Cerebellar nuclear complex (tissue), 1 donor: ENCODE measurements around the gene SLC17A8.

Source experiments
- DNase-seq, 2 experiments: peaks; one replicate each; lab custom pipeline; 2025; lab: John Stamatoyannopoulos, UW

SLC17A8 gene

GRCh38 chr12:100371146-100371545 lies 14.3 kb downstream of the SLC17A8 start:
- DNase-seq = no peak

- no peak for DNase-seq
Observed at GRCh38 chr12:100372853-100373640, 16.2 kb downstream of the SLC17A8 start.

DNA sequence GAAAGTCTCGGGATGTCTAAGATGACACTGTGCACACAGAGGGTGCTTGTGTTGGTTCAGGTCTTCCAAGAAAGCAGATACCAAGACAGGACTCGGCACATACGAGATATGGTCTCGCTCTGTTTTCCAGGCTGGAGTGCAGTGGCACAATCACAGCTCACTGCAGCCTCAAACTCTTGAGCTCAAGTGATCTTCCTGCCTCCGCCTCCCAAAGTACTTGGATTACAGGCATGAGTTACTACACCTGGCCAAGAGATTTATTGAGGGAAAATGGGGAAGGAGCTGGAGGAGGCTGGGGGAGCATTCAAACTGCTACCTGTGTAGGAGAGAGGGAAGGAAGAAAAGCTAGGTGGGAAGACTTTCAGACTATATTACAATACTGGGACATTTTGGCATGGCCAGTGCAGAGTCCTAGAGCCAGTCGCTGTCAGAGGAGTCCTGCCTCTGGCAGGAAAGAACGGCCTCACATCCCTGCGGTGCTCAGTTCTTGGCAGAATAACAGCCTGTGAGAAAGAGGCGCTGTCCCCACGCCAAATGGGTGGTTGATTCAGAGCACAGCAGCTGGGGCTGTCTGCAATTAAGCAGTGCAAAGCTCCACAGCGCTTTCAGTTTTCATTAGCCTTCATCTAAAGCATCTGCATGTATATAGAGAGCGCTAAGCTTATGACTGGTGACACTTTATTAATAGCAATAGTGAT lies 18.3 kb downstream of the SLC17A8 start:
- DNase-seq = no peak

GRCh38 chr12:100376161-100376560 lies 19.3 kb downstream of the SLC17A8 start:
- no peak for DNase-seq

- DNase-seq = no peak
Observed at GRCh38 chr12:100381379-100381778, 24.5 kb downstream of the SLC17A8 start.

DNA sequence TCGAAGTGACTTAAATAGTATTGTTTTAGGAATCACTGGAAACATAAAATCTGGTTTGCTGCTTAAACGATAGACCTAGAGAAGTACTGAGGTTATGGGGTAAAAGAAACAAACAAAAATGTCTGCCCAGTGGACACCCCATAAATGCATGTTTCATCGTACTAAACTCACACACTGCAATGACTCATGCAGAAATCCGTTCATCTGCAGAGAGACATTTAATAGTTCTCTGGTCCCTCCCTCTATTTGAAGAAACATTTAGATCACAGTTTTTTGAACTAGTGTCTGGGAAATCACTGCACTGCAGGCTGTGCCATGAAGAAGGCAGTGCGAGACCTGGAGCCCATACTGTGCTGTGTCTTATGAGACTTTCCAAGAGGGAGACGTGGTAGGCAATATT lies 25.5 kb downstream of the SLC17A8 start:
- no peak for DNase-seq

DNA sequence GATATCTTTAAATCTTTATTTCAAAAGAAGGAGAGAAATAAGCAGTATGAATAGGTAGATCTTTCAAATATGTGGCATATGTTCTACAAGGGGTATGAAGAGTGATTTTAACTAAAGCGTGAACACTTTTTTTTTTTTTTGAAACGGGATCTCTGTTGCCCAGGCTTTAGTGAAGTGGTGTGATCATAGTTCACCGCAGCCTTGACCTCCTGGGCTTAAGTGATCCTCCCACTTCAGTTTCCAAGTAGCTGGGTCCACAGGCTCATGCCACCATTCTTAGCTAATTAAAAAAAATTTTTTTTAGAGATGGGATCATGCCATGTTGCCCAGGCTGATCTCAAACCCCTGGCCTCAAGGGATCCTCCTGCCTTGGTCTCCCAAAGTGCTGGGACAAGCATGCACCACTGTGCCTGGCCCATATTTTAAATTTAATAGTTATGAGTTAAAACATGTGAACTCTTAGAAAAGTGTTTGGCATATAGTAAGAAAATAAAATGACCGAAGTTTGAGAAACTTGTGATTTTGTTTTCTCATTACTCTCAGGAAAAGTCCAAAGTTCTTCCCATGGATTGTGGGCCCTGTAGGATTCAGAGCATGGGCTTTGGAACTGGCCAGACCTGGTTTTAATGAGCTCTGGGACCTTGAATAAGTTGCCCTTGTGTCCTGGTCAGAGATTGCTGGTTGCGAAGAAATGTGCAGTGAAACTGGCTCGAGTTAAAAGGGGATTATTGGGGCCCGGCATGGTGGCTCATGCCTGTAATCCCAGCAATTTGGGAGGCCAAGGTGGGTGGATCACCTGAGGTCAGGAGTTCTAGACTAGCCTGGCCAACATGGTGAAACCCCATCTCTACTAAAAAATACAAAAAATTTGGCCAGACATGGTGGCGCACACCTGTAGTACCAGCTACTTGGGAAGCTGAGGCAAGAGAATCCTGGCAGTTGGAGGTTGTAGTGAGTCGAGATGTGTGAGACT lies 27.0 kb downstream of the SLC17A8 start:
- no peak for DNase-seq

DNA sequence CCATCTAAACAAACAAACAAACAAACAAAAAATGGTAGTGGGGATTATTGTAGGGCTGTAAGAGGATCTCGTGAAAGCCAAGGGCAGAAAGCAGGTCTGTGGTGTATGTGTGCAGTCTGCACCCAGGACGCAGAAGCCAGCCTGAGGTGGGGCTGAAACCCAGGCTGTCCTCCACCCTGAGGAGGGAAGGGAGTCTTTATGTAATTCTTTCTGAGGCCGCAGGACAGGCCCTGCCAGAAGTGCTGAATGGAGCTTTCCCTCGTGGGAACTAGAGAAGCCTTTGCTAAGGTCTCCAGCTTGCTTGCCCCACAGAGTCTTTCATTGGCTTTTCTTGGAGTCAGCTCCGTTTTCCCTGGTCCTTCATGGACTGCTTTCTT lies 27.7 kb downstream of the SLC17A8 start:
- no peak for DNase-seq

DNA sequence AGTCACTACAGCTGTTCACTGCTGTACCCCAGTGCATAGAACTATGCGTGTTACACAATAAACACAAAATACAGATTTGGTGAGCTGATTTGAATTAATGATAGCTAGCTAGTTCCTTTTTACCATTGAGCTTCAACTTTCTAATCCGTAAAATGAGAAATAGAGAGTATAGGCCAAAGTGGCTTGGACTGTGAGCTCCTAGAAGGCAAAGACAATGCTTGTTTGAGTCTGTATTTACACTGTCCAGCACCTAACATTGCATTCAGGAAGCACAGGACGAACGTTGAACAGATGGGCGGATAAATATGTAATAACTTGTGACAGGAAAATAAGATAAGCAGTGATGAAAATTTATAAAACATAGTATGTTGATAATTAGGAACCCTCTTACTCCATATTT lies 31.5 kb downstream of the SLC17A8 start:
- no peak for DNase-seq

GRCh38 chr12:100391856-100392255 lies 35.0 kb downstream of the SLC17A8 start:
- DNase-seq = no peak

DNA sequence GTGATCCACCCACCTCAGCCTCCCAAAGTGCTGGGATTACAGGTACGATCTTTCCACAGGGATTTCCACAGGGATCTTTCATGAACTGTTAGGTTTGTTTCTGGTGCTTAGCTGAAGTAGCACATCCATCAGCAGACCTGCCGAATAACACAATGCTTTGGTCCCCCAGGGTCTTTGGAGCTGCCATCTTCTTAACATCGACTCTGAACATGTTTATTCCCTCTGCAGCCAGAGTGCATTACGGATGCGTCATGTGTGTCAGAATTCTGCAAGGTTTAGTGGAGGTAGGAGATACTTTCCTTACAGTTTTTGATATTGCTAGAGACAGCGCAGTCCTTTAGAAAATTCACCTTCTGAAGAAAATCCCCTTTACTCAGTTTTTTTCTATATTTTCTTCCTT lies 36.3 kb downstream of the SLC17A8 start:
- no peak for DNase-seq

GRCh38 chr12:100395811-100396210 lies 38.9 kb downstream of the SLC17A8 start:
- no peak for DNase-seq

DNA sequence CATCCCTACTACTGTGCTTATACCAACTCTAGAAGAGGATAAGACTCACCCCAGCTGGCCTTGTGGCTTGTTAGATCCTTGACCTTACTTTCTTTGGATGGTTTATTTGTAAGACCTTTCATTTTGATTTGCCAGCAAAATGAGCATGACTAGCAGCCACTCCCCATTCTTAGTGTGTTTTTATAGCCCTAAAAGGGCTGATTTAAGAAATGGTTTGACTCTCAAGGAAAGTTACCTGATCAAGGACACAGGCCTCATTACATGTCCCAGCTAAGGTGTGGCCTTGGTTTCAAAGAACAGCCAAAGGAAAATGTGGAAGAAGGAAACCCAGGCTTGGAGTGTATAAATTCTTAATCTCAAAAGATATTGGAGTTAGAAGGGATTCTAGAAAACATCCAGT lies 41.4 kb downstream of the SLC17A8 start:
- no peak for DNase-seq

GRCh38 chr12:100399095-100399494 lies 42.2 kb downstream of the SLC17A8 start:
- DNase-seq = no peak

DNA sequence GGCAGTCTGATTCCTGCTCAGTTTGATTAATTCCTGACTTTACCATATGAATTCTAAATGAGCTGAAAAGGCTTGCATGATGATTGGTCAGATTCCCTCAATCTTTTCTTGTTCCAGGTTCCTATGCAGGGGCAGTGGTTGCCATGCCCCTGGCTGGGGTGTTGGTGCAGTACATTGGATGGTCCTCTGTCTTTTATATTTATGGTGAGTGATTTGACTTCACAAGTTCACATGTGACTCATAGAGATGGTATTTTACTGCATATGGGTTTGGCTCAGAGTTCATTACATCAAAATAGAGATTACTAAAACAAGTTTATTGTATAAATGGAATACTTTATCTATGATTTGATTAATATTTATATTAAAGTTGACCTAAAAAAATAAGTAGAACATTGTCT lies 44.8 kb downstream of the SLC17A8 start:
- DNase-seq = no peak

DNA sequence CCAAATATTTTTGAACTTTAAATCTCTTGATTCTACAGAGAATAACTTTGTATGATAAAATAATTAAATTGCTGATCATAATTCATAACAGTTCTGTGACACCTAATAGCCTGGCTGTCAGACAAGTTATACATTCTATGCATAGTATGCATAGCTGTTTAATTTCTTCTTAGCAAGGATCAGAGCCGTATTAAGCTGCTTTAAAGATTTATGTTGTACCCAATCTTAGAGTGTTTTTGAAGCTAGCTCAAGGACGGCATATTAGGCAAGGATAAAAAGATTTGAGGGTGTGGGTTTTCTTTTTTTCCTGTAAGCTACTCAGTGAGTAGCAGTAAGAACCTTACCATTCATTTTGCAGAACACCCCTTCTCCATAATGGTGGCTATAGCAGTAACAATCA lies 45.9 kb downstream of the SLC17A8 start:
- DNase-seq = no peak

DNA sequence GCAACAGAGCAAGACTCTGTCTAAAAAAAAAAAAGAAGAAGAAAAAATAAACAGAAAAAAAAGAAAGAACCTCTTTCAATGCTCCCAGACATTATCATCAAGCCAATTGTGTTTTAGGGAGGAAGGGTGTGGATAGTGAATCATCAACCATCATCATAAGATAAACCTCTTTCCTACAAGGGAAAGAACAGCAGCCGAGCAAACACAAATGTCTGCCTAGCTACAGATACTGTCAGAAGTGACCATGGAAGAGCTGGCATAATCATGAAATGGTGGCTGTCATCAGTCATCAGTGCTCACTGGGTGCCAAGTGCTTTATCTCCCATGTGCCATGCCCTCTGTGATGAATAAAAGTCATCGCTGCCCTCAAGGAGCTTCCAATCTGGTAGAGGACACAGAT lies 46.6 kb downstream of the SLC17A8 start:
- no peak for DNase-seq

GRCh38 chr12:100404769-100405407 lies 48.0 kb downstream of the SLC17A8 start:
- no peak for DNase-seq

- no peak for DNase-seq
Observed at GRCh38 chr12:100413001-100413400, 56.1 kb downstream of the SLC17A8 start.

- DNase-seq = no peak
Observed at GRCh38 chr12:100414739-100415138, 57.9 kb downstream of the SLC17A8 start.

DNA sequence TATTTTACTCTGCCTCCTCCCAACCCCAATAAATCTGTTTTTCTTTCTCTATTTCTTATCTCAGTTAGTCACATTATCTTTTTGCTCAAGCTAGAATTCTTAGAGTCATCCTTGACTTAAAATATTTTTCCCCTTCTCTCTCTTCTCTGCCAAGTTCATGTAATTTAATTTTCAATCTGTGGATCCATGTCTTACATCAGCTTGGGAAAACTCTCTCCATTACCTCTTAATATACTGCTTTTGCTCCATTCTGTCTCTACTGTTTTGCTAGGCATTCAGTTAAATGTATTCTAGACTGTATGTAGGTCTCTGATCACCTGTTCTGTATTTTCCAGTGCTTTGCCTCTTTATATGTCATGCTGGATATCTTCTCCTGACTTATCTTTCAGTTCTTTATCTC lies 65.8 kb downstream of the SLC17A8 start:
- DNase-seq = no peak

- DNase-seq = no peak
Observed at GRCh38 chr12:100426145-100426544, 69.3 kb downstream of the SLC17A8 start.
